ENCODE measurements around the gene PHF1.

The PHF1 gene

GRCh38 chr6:33428224-33428965 is 17.6 kb downstream of the PHF1 start:
- no peaks in the 10 kb centered on the region for H3K9me3 Mint-ChIP-seq
- peaks cover 5% of the 10 kb centered on the region for H3K27me3 Mint-ChIP-seq
- CTCF ChIA-PET: interaction anchor here (0.7 to 1.3 kb wide), 5 partner anchors 10 to 151 kb away, joined by 3 to 6 read pairs (median 4); partner anchors contain the start of genes BAK1 and ZBTB9
- H3K4me3 Mint-ChIP-seq: peak overlapping the region; percentile 81
- H3K27ac Mint-ChIP-seq: peak overlapping the region; percentile 93
- peaks cover 17% of the 10 kb centered on the region for H3K36me3 Mint-ChIP-seq
- DNase-seq: peak; percentile 54
- peaks cover 89% of the 10 kb centered on the region for H3K4me1 Mint-ChIP-seq

GRCh38 chr6:33428966-33429749 is 18.3 kb downstream of the PHF1 start:
- H3K4me1 Mint-ChIP-seq: peaks cover 86% of the 10 kb centered on the region
- H3K4me3 Mint-ChIP-seq: peak overlapping the region; percentile 81
- H3K36me3 Mint-ChIP-seq: peaks cover 14% of the 10 kb centered on the region
- no peak for DNase-seq
- CTCF ChIA-PET: interaction anchor here (0.7 to 1.3 kb wide), 5 partner anchors 11 to 150 kb away, joined by 3 to 6 read pairs (median 4); partner anchors contain the start of genes BAK1 and ZBTB9
- no peaks in the 10 kb centered on the region for H3K27me3 Mint-ChIP-seq
- no peaks in the 10 kb centered on the region for H3K9me3 Mint-ChIP-seq
- H3K27ac Mint-ChIP-seq: peak overlapping the region; percentile 93

GRCh38 chr6:33429750-33430052 is 18.9 kb downstream of the PHF1 start:
- DNase-seq: peak; percentile 47
- H3K9me3 Mint-ChIP-seq: no peaks in the 10 kb centered on the region
- H3K36me3 Mint-ChIP-seq: peaks cover 14% of the 10 kb centered on the region
- H3K27me3 Mint-ChIP-seq: no peaks in the 10 kb centered on the region
- CTCF ChIA-PET: interaction anchor here (1.3 to 1.6 kb wide), 3 partner anchors 11 to 130 kb away, joined by 5 to 6 read pairs (median 5); partner anchors contain the start of genes CUTA and ZBTB9
- H3K27ac Mint-ChIP-seq: peak overlapping the region; percentile 93
- peak overlapping the region; percentile 81 for H3K4me3 Mint-ChIP-seq
- peaks cover 80% of the 10 kb centered on the region for H3K4me1 Mint-ChIP-seq

- no peaks in the 10 kb centered on the region for H3K9me3 Mint-ChIP-seq
- peaks cover 74% of the 10 kb centered on the region for H3K4me1 Mint-ChIP-seq
- peak overlapping the region; percentile 93 for H3K27ac Mint-ChIP-seq
- peak; percentile 37 for DNase-seq
- H3K4me3 Mint-ChIP-seq: peak overlapping the region; percentile 81
- CTCF ChIA-PET: interaction anchor here (1.2 to 1.6 kb wide), 3 partner anchors 12 to 39 kb away, joined by 5 read pairs; partner anchors contain the start of genes CUTA and ZBTB9
- no peaks in the 10 kb centered on the region for H3K27me3 Mint-ChIP-seq
- peaks cover 17% of the 10 kb centered on the region for H3K36me3 Mint-ChIP-seq
Measured at GRCh38 chr6:33430334-33430733, 19.5 kb downstream of the PHF1 start.

- Mint-ChIP-seq H3K36me3 (peaks cover 24% of the 10 kb centered on the region), H3K4me3 (peak overlapping the region; percentile 81), H3K9me3 (no peaks in the 10 kb centered on the region), H3K4me1 (peaks cover 69% of the 10 kb centered on the region), H3K27ac (peak overlapping the region; percentile 93), H3K27me3 (no peaks in the 10 kb centered on the region)
- CTCF ChIA-PET: interaction anchor here (1.2 to 1.6 kb wide), 3 partner anchors 13 to 40 kb away, joined by 5 read pairs; partner anchors contain the start of genes CUTA and ZBTB9
- DNase-seq: peak; percentile 93
Measured at GRCh38 chr6:33430991-33431879, 20.4 kb downstream of the PHF1 start.

- DNase-seq: peak; percentile 47
- CTCF ChIA-PET: no interaction called here
- Mint-ChIP-seq H3K4me3 (peak overlapping the region; percentile 81), H3K4me1 (peaks cover 61% of the 10 kb centered on the region), H3K36me3 (peaks cover 32% of the 10 kb centered on the region), H3K27me3 (no peaks in the 10 kb centered on the region), H3K9me3 (no peaks in the 10 kb centered on the region), H3K27ac (no peak overlapping the region)
Measured at GRCh38 chr6:33431880-33432541, 21.2 kb downstream of the PHF1 start.

GRCh38 chr6:33432546-33432945 is 21.7 kb downstream of the PHF1 start:
- Mint-ChIP-seq H3K9me3 (no peaks in the 10 kb centered on the region), H3K27me3 (no peaks in the 10 kb centered on the region), H3K4me3 (peak overlapping the region; percentile 81), H3K36me3 (peaks cover 36% of the 10 kb centered on the region), H3K27ac (no peak overlapping the region), H3K4me1 (peaks cover 56% of the 10 kb centered on the region)
- CTCF ChIA-PET: no interaction called here
- DNase-seq: no peak

- H3K27ac Mint-ChIP-seq: peak overlapping the region; percentile 43
- H3K4me1 Mint-ChIP-seq: peaks cover 55% of the 10 kb centered on the region
- CTCF ChIA-PET: no interaction called here
- H3K36me3 Mint-ChIP-seq: peaks cover 37% of the 10 kb centered on the region
- DNase-seq: no peak
- peak overlapping the region; percentile 51 for H3K4me3 Mint-ChIP-seq
- no peaks in the 10 kb centered on the region for H3K27me3 Mint-ChIP-seq
- no peaks in the 10 kb centered on the region for H3K9me3 Mint-ChIP-seq
Measured at GRCh38 chr6:33433001-33433543, 22.3 kb downstream of the PHF1 start.

GRCh38 chr6:33433544-33434191 is 22.9 kb downstream of the PHF1 start:
- CTCF ChIA-PET: interaction anchor here (0.6 kb wide), 1 partner anchor 38 kb away, joined by 3 read pairs; no protein-coding TSS in a partner anchor
- DNase-seq: no peak
- H3K27me3 Mint-ChIP-seq: no peaks in the 10 kb centered on the region
- peaks cover 50% of the 10 kb centered on the region for H3K4me1 Mint-ChIP-seq
- H3K9me3 Mint-ChIP-seq: no peaks in the 10 kb centered on the region
- H3K27ac Mint-ChIP-seq: peak overlapping the region; percentile 12
- peaks cover 43% of the 10 kb centered on the region for H3K36me3 Mint-ChIP-seq
- H3K4me3 Mint-ChIP-seq: no peak overlapping the region

GRCh38 chr6:33434961-33435360 is 24.1 kb downstream of the PHF1 start:
- no peak for DNase-seq
- no peaks in the 10 kb centered on the region for H3K9me3 Mint-ChIP-seq
- H3K27ac Mint-ChIP-seq: no peak overlapping the region
- peaks cover 37% of the 10 kb centered on the region for H3K4me1 Mint-ChIP-seq
- H3K4me3 Mint-ChIP-seq: no peak overlapping the region
- CTCF ChIA-PET: no interaction called here
- no peaks in the 10 kb centered on the region for H3K27me3 Mint-ChIP-seq
- peaks cover 48% of the 10 kb centered on the region for H3K36me3 Mint-ChIP-seq

GRCh38 chr6:33437666-33438065 is 26.9 kb downstream of the PHF1 start:
- CTCF ChIA-PET: no interaction called here
- DNase-seq: no peak
- Mint-ChIP-seq H3K4me3 (no peak overlapping the region), H3K36me3 (peaks cover 54% of the 10 kb centered on the region), H3K27ac (no peak overlapping the region), H3K4me1 (peaks cover 10% of the 10 kb centered on the region), H3K9me3 (no peaks in the 10 kb centered on the region), H3K27me3 (no peaks in the 10 kb centered on the region)

GRCh38 chr6:33438978-33439594 is 28.3 kb downstream of the PHF1 start:
- Mint-ChIP-seq H3K4me1 (peaks cover under 1% of the 10 kb centered on the region), H3K4me3 (no peak overlapping the region), H3K27ac (no peak overlapping the region), H3K27me3 (no peaks in the 10 kb centered on the region), H3K9me3 (no peaks in the 10 kb centered on the region), H3K36me3 (peaks cover 48% of the 10 kb centered on the region)
- CTCF ChIA-PET: no interaction called here
- no peak for DNase-seq

All from activated naive CD4-positive, alpha-beta T cell treated with anti-CD3 and anti-CD28 coated beads, Interleukin-2, amount 10 ng/mL, durations not matched to agents 7 days and 5 days (primary cell).